CD4-positive, alpha-beta T cell (primary cell): ENCODE data around the gene CD6. TPM values are rescaled to one million over a fixed set of nuclear protein-coding genes. Genes with fewer than 3 reads are reported as not detected.

ENCODE experiments used
- ATAC-seq: fragments of 200-7000 bp; cut with Tn5 transposase; one replicate; pipeline ENCODE4 v1.10.0; 2022; ENCODE audit warnings: mild to moderate bottlenecking; ENCODE audit not compliant: poor library complexity
- CTCF ChIA-PET: fragments of 350-600 bp; sonication (Branson Sonifier 250); formaldehyde crosslinking; loops from one replicate; lab custom pipeline; 2021; ENCODE audit warnings: antibody characterized with exemption, inconsistent platforms; lab: Charles Lee
- POLR2A ChIA-PET: fragments of 350-600 bp; sonication (Branson Sonifier 250); formaldehyde crosslinking; loops from one replicate; lab custom pipeline; 2021; ENCODE audit warnings: antibody characterized with exemption, inconsistent platforms; lab: Charles Lee
- DNase-seq, 14 experiments: peaks; one replicate each; pipeline ENCODE4 v3.0.0-alpha.2; 2013 to 2020; ENCODE audit warnings: mixed read lengths in 2 of 14
- H3K27ac ChIP-seq, 2 donors: one replicate each; pipeline versions ENCODE4 v1.5.1 to v1.7.0; 2013; ENCODE audit warnings: low read length in 2 of 2, low read depth in 1 of 2, mild to moderate bottlenecking in 1 of 2
- H3K27me3 ChIP-seq, 2 experiments: 1 replicate in 1 of 2; 2 replicates in 1 of 2; pipeline versions ENCODE4 v1.6.1 to v1.7.0; 2013; ENCODE audit warnings: low read length in 2 of 2, control low read depth in 1 of 2, mild to moderate bottlenecking in 1 of 2, moderate library complexity in 1 of 2; ENCODE audit not compliant: insufficient read depth in 2 of 2, control insufficient read depth in 1 of 2
- H3K36me3 ChIP-seq: one replicate; pipeline ENCODE4 v1.6.1; 2013; ENCODE audit warnings: low read length, control low read depth; ENCODE audit not compliant: insufficient read depth
- H3K4me1 ChIP-seq: one replicate; pipeline ENCODE4 v1.6.1; 2013; ENCODE audit warnings: low read length, control low read depth; ENCODE audit not compliant: insufficient read depth
- H3K4me3 ChIP-seq: one replicate; pipeline ENCODE4 v1.5.1; 2013; ENCODE audit warnings: mild to moderate bottlenecking, low read length, moderate library complexity
- H3K9me3 ChIP-seq, 2 experiments: 1 replicate in 1 of 2; 2 replicates in 1 of 2; pipeline versions ENCODE4 v1.6.1 to v1.7.0; 2013; ENCODE audit warnings: low read length in 2 of 2, mild to moderate bottlenecking in 2 of 2, control low read depth in 1 of 2, moderate library complexity in 1 of 2; ENCODE audit not compliant: control insufficient read depth in 1 of 2, insufficient read depth in 1 of 2
- H3K27ac Mint-ChIP-seq: one replicate; pipeline ENCODE4 v1.8.0; 2020; ENCODE audit warnings: mixed read lengths
- H3K27me3 Mint-ChIP-seq: one replicate; pipeline ENCODE4 v1.8.0; 2021; ENCODE audit warnings: mixed read lengths
- H3K36me3 Mint-ChIP-seq: one replicate; pipeline ENCODE4 v1.8.0; 2021; ENCODE audit warnings: low read depth, mixed read lengths
- H3K4me1 Mint-ChIP-seq: one replicate; pipeline ENCODE4 v1.8.0; 2021; ENCODE audit warnings: low read depth, mixed read lengths
- H3K4me3 Mint-ChIP-seq: one replicate; pipeline ENCODE4 v1.8.0; 2020; ENCODE audit warnings: mild to moderate bottlenecking, mixed read lengths
- H3K9me3 Mint-ChIP-seq: one replicate; pipeline ENCODE4 v1.8.0; 2020; ENCODE audit warnings: mixed read lengths
- CTCF ChIP-seq: fragments of 200-600 bp; IDR thresholded peaks from one replicate; pipeline ENCODE4 v1.8.0; 2022; ENCODE audit warnings: antibody characterized with exemption, mild to moderate bottlenecking
- intact Hi-C, 2 experiments: fragments of 100-400 bp; cut with DNase I in 1 of 2; cut with micrococcal nuclease in 1 of 2; formaldehyde crosslinking; loops; one replicate each; pipeline versions ENCODE4 v1.15.1 to v1.9.0; 2023 to 2025; cut with DNase I, micrococcal nuclease
- total RNA-seq, 174 experiments: library from RNA in 2 of 174; stranded (reverse) in 2 of 174; gene quantifications; one replicate each; pipeline ENCODE4 v1.2.3 and lab custom pipeline; 2021 to 2026

CD6 gene
- total RNA-seq, 2 experiments from 2014 or later: 814 to 827 TPM

GRCh38 chr11:60945295-60945667 is 26.2 kb upstream of the CD6 start:
- Histone ChIP-seq H3K9me3 (no peaks in the 10 kb centered on the region), H3K27ac (no peak overlapping the region), H3K4me1 (peaks cover 4% of the 10 kb centered on the region), H3K27me3 (peaks cover 0 to 4% of the 10 kb centered on the region in 2 experiments), H3K36me3 (no peaks in the 10 kb centered on the region), H3K4me3 (no peak overlapping the region)
- Mint-ChIP-seq H3K36me3 (peaks cover 11% of the 10 kb centered on the region), H3K9me3 (no peaks in the 10 kb centered on the region), H3K27ac (no peak overlapping the region), H3K27me3 (peaks cover 3% of the 10 kb centered on the region), H3K4me1 (peaks cover 4% of the 10 kb centered on the region), H3K4me3 (no peak overlapping the region)
- intact Hi-C loops: no loop called here
- ChIA-PET POLR2A (no interaction called here), CTCF (interaction anchor here (0.6 to 1.0 kb wide), 2 partner anchors 17 to 212 kb away, joined by 3 read pairs; no protein-coding TSS in a partner anchor)
- TF ChIP-seq CTCF: no peak
- DNase-seq: no peak
- no peak for ATAC-seq

- CTCF ChIA-PET: no interaction called here
- Mint-ChIP-seq H3K27ac (no peak overlapping the region), H3K9me3 (no peaks in the 10 kb centered on the region), H3K27me3 (peaks cover 3% of the 10 kb centered on the region), H3K36me3 (peaks cover 5% of the 10 kb centered on the region), H3K4me1 (peaks cover 7% of the 10 kb centered on the region), H3K4me3 (no peak overlapping the region)
- DNase-seq: no peak
- POLR2A ChIA-PET: no interaction called here
- Histone ChIP-seq H3K9me3 (no peaks in the 10 kb centered on the region), H3K27ac (no peak overlapping the region), H3K4me1 (peaks cover 16% of the 10 kb centered on the region), H3K27me3 (peaks cover 0 to 10% of the 10 kb centered on the region in 2 experiments), H3K4me3 (no peak overlapping the region), H3K36me3 (no peaks in the 10 kb centered on the region)
- no peak for TF ChIP-seq CTCF
- intact Hi-C loops: no loop called here
- no peak for ATAC-seq
These were observed 24.7 kb upstream of the CD6 start for GRCh38 chr11:60946601-60947264.

GRCh38 chr11:60947700-60948099 is 23.8 kb upstream of the CD6 start:
- CTCF ChIA-PET: no interaction called here
- peaks cover 26% of the 10 kb centered on the region for H3K4me1 ChIP-seq
- H3K27me3 ChIP-seq: peaks cover 0 to 13% of the 10 kb centered on the region in 2 experiments
- H3K36me3 Mint-ChIP-seq: peaks cover 5% of the 10 kb centered on the region
- no peak overlapping the region for H3K4me3 Mint-ChIP-seq
- H3K27ac ChIP-seq: no peak overlapping the region
- H3K4me1 Mint-ChIP-seq: peaks cover 17% of the 10 kb centered on the region
- intact Hi-C loops: no loop called here
- peaks cover 4% of the 10 kb centered on the region for H3K27me3 Mint-ChIP-seq
- no peak for TF ChIP-seq CTCF
- H3K9me3 ChIP-seq: no peaks in the 10 kb centered on the region
- H3K4me3 ChIP-seq: no peak overlapping the region
- DNase-seq (no peak), ATAC-seq (no peak)
- POLR2A ChIA-PET: no interaction called here
- H3K36me3 ChIP-seq: no peaks in the 10 kb centered on the region
- H3K9me3 Mint-ChIP-seq: no peaks in the 10 kb centered on the region
- no peak overlapping the region for H3K27ac Mint-ChIP-seq
